B cell (primary cell): Measurements from ENCODE around the gene PRKAG2.

Source experiments
- EZH2 ChIP-seq: IDR thresholded peaks from 2 replicates; pipeline ENCODE4 v1.6.1; 2012; ENCODE audit warnings: borderline replicate concordance, low read depth, mild to moderate bottlenecking, moderate library complexity, low read length; ENCODE audit not compliant: insufficient read depth, poor library complexity, severe bottlenecking
- TF ChIP-seq, protein P1 (sequence below): fragments of 200-600 bp; IDR thresholded peaks from one replicate; pipeline ENCODE4 v1.8.0; 2022; ENCODE audit warnings: antibody characterized with exemption, mild to moderate bottlenecking

- TF ChIP-seq, protein P1, sequence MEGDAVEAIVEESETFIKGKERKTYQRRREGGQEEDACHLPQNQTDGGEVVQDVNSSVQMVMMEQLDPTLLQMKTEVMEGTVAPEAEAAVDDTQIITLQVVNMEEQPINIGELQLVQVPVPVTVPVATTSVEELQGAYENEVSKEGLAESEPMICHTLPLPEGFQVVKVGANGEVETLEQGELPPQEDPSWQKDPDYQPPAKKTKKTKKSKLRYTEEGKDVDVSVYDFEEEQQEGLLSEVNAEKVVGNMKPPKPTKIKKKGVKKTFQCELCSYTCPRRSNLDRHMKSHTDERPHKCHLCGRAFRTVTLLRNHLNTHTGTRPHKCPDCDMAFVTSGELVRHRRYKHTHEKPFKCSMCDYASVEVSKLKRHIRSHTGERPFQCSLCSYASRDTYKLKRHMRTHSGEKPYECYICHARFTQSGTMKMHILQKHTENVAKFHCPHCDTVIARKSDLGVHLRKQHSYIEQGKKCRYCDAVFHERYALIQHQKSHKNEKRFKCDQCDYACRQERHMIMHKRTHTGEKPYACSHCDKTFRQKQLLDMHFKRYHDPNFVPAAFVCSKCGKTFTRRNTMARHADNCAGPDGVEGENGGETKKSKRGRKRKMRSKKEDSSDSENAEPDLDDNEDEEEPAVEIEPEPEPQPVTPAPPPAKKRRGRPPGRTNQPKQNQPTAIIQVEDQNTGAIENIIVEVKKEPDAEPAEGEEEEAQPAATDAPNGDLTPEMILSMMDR, result no peak
- TF ChIP-seq EZH2, result no peak
These were observed 58.8 kb downstream of the PRKAG2 start for GRCh38 chr7:151817981-151818673.
